SK-N-SH (cell line): ENCODE measurements around the gene GALT. TPM values are rescaled to one million over a fixed set of nuclear protein-coding genes. Genes with fewer than 3 reads are reported as not detected.

Experiments
- CTCF ChIA-PET: fragments of 300-600, 350-600 bp; formaldehyde crosslinking; extraction: SDS; loops from one replicate; lab custom pipeline; 2021; lab: Yijun Ruan, JAX
- POLR2A ChIA-PET: fragments of 350-600 bp; sonication (Branson Sonifier 250); formaldehyde crosslinking; extraction: SDS; loops from one replicate; lab custom pipeline; 2020; ENCODE audit warnings: antibody characterized with exemption, inconsistent platforms; lab: Yijun Ruan, JAX
- DNase-seq: peaks from one replicate; pipeline ENCODE4 v3.0.0; 2012
- H2AFZ ChIP-seq: fragments of 200-600 bp; sonication (generic); 2 replicates; pipeline ENCODE4 v1.8.1; 2016; ENCODE audit warnings: antibody characterized with exemption, mild to moderate bottlenecking, low read depth
- H3F3A ChIP-seq: fragments of 200-600 bp; sonication (generic); replicated peaks from 2 replicates; pipeline ENCODE3; 2016; ENCODE audit warnings: antibody characterized with exemption, mild to moderate bottlenecking; ENCODE audit not compliant: insufficient read depth
- H3K27ac ChIP-seq, 2 experiments: fragments of 200-500 bp in 1 of 2; fragments of 200-600 bp in 1 of 2; sonication (Bioruptor generic) in 1 of 2; sonication (generic), shearing (Covaris generic) in 1 of 2; 2 replicates each; pipeline versions ENCODE4 v1.5.1 to v1.6.1; 2014 to 2016; ENCODE audit warnings: low read depth in 2 of 2, inconsistent platforms in 1 of 2, low read length in 1 of 2, mild to moderate bottlenecking in 1 of 2, mixed read lengths in 1 of 2
- H3K27me3 ChIP-seq: fragments of 200-600 bp; sonication (generic), shearing (Covaris generic); 2 replicates; pipeline ENCODE4 v1.6.1; 2016; ENCODE audit warnings: mixed run types; ENCODE audit not compliant: insufficient read depth
- H3K36me3 ChIP-seq, 2 experiments: fragments of 200-500 bp in 1 of 2; fragments of 200-600 bp in 1 of 2; sonication (Bioruptor generic) in 1 of 2; sonication (generic) in 1 of 2; replicated peaks in 1 of 2; 2 replicates each; pipeline versions ENCODE3 to v1.5.1; 2014 to 2016; ENCODE audit warnings: low read length in 1 of 2, mild to moderate bottlenecking in 1 of 2; ENCODE audit not compliant: insufficient read depth in 2 of 2, control insufficient read depth in 1 of 2
- H3K4me1 ChIP-seq, 2 experiments: fragments of 200-500 bp in 1 of 2; fragments of 200-600 bp in 1 of 2; sonication (Bioruptor generic) in 1 of 2; sonication (generic), shearing (Covaris generic) in 1 of 2; 2 replicates each; pipeline versions ENCODE4 v1.5.1 to v1.6.1; 2014 to 2016; ENCODE audit warnings: low read depth in 1 of 2, low read length in 1 of 2, mixed run types in 1 of 2; ENCODE audit not compliant: insufficient read depth in 2 of 2, control insufficient read depth in 1 of 2
- H3K4me2 ChIP-seq: fragments of 200-600 bp; sonication (generic), shearing (Covaris generic); 2 replicates; pipeline ENCODE4 v1.6.1; 2017; ENCODE audit warnings: mixed run types
- H3K4me3 ChIP-seq, 2 experiments: fragments of 200-500 bp in 1 of 2; fragments of 200-600 bp in 1 of 2; sonication (Bioruptor generic) in 1 of 2; sonication (generic), shearing (Covaris generic) in 1 of 2; 2 replicates each; pipeline versions ENCODE4 v1.5.1 to v1.8.1; 2014 to 2016; ENCODE audit warnings: low read depth in 2 of 2, inconsistent platforms in 1 of 2, low read length in 1 of 2, mild to moderate bottlenecking in 1 of 2, mixed read lengths in 1 of 2, moderate library complexity in 1 of 2
- H3K79me2 ChIP-seq: fragments of 200-600 bp; sonication (generic); 2 replicates; pipeline ENCODE4 v1.8.1; 2017; ENCODE audit warnings: mild to moderate bottlenecking; ENCODE audit not compliant: insufficient read depth
- H3K9ac ChIP-seq: fragments of 200-600 bp; sonication (generic); 2 replicates; pipeline ENCODE4 v1.6.1; 2017; ENCODE audit warnings: mixed run types
- H3K9me2 ChIP-seq: fragments of 200-600 bp; sonication (generic); 2 replicates; pipeline ENCODE4 v1.6.1; 2017; ENCODE audit warnings: mixed run types
- H3K9me3 ChIP-seq: fragments of 200-600 bp; sonication (generic); 2 replicates; pipeline ENCODE4 v1.6.1; 2017; ENCODE audit warnings: mixed run types, mild to moderate bottlenecking, moderate library complexity
- H4K20me1 ChIP-seq: fragments of 200-600 bp; sonication (generic); 2 replicates; pipeline ENCODE4 v1.6.1; 2017; ENCODE audit warnings: mild to moderate bottlenecking, mixed run types; ENCODE audit not compliant: insufficient read depth
- ELF1 ChIP-seq: IDR thresholded peaks from 2 replicates; pipeline ENCODE4 v1.4.0; 2012
- EP300 ChIP-seq, 2 experiments: IDR thresholded peaks; 2 replicates each; pipeline versions ENCODE4 v1.4.0 to v1.6.1; 2012; ENCODE audit warnings: borderline replicate concordance in 1 of 2, low read depth in 1 of 2, low read length in 1 of 2
- FOXJ3 ChIP-seq: sonication (generic); formaldehyde crosslinking; IDR thresholded peaks from 2 replicates; pipeline ENCODE4 v1.5.1; 2020; ENCODE audit warnings: mild to moderate bottlenecking, missing genetic modification reagents
- GABPA ChIP-seq: IDR thresholded peaks from 2 replicates; pipeline ENCODE4 v1.4.0; 2012; ENCODE audit warnings: low read depth, mild to moderate bottlenecking
- GATA2 ChIP-seq: sonication (generic); formaldehyde crosslinking; IDR thresholded peaks from 2 replicates; pipeline ENCODE4 v1.5.0; 2020; ENCODE audit warnings: mild to moderate bottlenecking, missing genetic modification reagents
- MEF2A ChIP-seq: IDR thresholded peaks from 2 replicates; pipeline ENCODE4 v1.4.0; 2012; ENCODE audit warnings: low read depth, borderline replicate concordance
- MXI1 ChIP-seq: IDR thresholded peaks from 2 replicates; pipeline ENCODE4 v1.6.1; 2012; ENCODE audit warnings: mild to moderate bottlenecking, low read depth, low read length, improper control_type of control experiment
- RFX5 ChIP-seq: IDR thresholded peaks from 2 replicates; pipeline ENCODE4 v1.6.1; 2012; ENCODE audit warnings: mild to moderate bottlenecking, improper control_type of control experiment, low read length
- RXRA ChIP-seq: IDR thresholded peaks from 2 replicates; pipeline ENCODE4 v1.4.0; 2012; ENCODE audit warnings: low read depth, mild to moderate bottlenecking, borderline replicate concordance
- SMC3 ChIP-seq: IDR thresholded peaks from 2 replicates; pipeline ENCODE4 v1.6.1; 2012; ENCODE audit warnings: low read depth, low read length, improper control_type of control experiment
- TCF12 ChIP-seq: IDR thresholded peaks from 2 replicates; pipeline ENCODE4 v1.4.0; 2012
- WGBS: methylation state at CpG from one replicate; pipeline ENCODE4 v1.1.6; 2017; ENCODE audit warnings: low lambda C conversion rate; 5-methylcytosine and 5-hydroxymethylcytosine counted together
- polyA plus RNA-seq, 3 experiments: library from polyadenylated mRNA; depleted of rRNA; stranded (reverse); fragments of >200 nt; gene quantifications; 2 replicates each; pipeline ENCODE4 v1.2.3, GENCODE V29; 2012
- TF ChIP-seq, protein P1 (sequence below): IDR thresholded peaks from 2 replicates; pipeline ENCODE4 v1.4.0; 2012; ENCODE audit warnings: low read depth
- TF ChIP-seq, protein P2 (sequence below): fragments of 200-600 bp; sonication (generic); IDR thresholded peaks from 2 replicates; pipeline ENCODE4 v1.6.1; 2017; ENCODE audit warnings: antibody characterized with exemption, mild to moderate bottlenecking, moderate library complexity

Gene GALT
- polyA plus RNA-seq, 1 of the 3 experiments (the other 2 are of a cell fraction): 45.9 TPM

DNA sequence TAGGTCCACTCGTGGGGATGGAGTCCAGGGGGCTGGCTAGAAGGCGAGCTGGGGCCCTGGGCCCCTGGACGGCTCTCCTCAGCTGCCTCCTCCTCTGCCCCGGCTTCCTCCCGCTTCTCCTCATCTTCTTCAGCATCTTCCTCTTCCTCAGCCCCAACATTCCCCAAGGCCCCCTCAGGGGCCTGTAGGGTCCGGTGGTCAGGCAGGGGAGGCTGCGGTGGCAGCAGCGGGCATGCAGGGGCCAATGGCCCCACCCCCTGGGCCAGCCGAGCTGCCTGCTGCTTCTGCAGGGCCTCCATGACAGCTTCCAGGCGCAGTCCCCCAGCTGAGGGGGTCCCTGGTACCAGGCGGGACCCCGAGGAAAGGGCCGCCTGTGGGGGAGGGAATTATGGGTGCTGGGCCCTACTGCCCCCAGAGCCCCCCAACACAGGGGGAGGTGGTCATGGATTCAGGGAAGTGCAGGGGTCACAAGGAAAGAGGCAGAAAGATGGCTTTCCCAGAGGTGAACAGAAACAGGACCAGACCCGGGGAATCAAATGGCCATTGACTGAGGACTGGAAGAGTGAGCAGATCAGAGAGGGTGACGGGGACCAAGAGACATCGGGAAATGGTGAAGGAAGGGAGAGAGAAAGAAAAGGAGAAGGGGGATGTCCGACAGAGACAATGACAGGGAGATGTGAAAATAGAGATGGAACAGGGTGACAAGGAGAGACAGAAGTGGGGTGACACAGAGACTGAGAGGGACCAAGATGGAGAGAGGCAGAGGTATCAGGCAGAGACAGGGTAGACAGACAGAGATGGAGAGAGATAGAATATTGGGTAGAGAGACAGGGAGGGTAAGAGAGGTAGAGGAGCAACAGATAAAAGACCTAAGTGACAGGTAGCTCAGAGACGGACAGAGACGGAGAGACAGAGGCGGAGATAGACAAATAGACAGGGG, 18.5 kb upstream of the GALT start:
- Histone ChIP-seq H3K9ac (no peak overlapping the region), H3F3A (no peaks in the 10 kb centered on the region), H3K9me3 (no peaks in the 10 kb centered on the region), H3K4me1 (peaks cover 0 to 8% of the 10 kb centered on the region in 2 experiments; a peak in 1 of 4 replicates), H3K36me3 (no peaks in the 10 kb centered on the region), H3K4me2 (peak overlapping the region; percentile 78; the same call in 1 of the 2 replicates), H3K9me2 (no peaks in the 10 kb centered on the region), H3K4me3 (peak overlapping the region; percentile 44 to 52; a peak in 2 of 4 replicates), H3K27me3 (peaks cover 21% of the 10 kb centered on the region; the same call in 1 of the 2 replicates), H2AFZ (0 out of 2 replicates have a peak overlapping the region, but pooled peaks have one; percentile 35), H3K79me2 (no peaks in the 10 kb centered on the region), H3K27ac (no peak overlapping the region), H4K20me1 (no peaks in the 10 kb centered on the region)
- DNase-seq: no peak
- CTCF ChIA-PET: interaction anchor here (0.6 to 12.3 kb wide), 4 partner anchors 13 to 75 kb away, joined by 3 to 256 read pairs (median 3); partner anchors contain the start of gene RPP25L
- POLR2A ChIA-PET: no interaction called here
- TF ChIP-seq MEF2A (no peak), ELF1 (no peak), GABPA (no peak), MXI1 (no peak), SMC3 (no peak), GATA2 (CRISPR knock-in tag) (no peak), RXRA (no peak), TCF12 (no peak), RFX5 (no peak), EP300 (IDR thresholded peaks at IDR 0.05; ENCODE audit: borderline replicate concordance in 1 of 2, low read depth in 1 of 2, low read length in 1 of 2) (no peak), FOXJ3 (CRISPR knock-in tag) (no peak)
- TF ChIP-seq, protein P1, sequence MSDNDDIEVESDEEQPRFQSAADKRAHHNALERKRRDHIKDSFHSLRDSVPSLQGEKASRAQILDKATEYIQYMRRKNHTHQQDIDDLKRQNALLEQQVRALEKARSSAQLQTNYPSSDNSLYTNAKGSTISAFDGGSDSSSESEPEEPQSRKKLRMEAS: no peak
- TF ChIP-seq, protein P2, sequence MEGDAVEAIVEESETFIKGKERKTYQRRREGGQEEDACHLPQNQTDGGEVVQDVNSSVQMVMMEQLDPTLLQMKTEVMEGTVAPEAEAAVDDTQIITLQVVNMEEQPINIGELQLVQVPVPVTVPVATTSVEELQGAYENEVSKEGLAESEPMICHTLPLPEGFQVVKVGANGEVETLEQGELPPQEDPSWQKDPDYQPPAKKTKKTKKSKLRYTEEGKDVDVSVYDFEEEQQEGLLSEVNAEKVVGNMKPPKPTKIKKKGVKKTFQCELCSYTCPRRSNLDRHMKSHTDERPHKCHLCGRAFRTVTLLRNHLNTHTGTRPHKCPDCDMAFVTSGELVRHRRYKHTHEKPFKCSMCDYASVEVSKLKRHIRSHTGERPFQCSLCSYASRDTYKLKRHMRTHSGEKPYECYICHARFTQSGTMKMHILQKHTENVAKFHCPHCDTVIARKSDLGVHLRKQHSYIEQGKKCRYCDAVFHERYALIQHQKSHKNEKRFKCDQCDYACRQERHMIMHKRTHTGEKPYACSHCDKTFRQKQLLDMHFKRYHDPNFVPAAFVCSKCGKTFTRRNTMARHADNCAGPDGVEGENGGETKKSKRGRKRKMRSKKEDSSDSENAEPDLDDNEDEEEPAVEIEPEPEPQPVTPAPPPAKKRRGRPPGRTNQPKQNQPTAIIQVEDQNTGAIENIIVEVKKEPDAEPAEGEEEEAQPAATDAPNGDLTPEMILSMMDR: no peak
- 55% methylated on average over 18 of the region's 20 CpGs for WGBS
